HL-60 (cell line): ENCODE measurements around the gene TCTN3.

Source experiments
- CTCF ChIP-seq: IDR thresholded peaks from one replicate; pipeline ENCODE4 v1.5.1; 2011; ENCODE audit warnings: low read length, control low read depth, inconsistent platforms; ENCODE audit not compliant: insufficient read depth
- GABPA ChIP-seq: IDR thresholded peaks from 2 replicates; pipeline ENCODE4 v1.6.1; 2012; ENCODE audit warnings: low read depth
- POLR2AphosphoS5 ChIP-seq: IDR thresholded peaks from 2 replicates; pipeline ENCODE4 v1.6.1; 2012; ENCODE audit warnings: low read depth
- REST ChIP-seq: IDR thresholded peaks from 2 replicates; pipeline ENCODE4 v1.6.1; 2012; ENCODE audit warnings: low read depth; ENCODE audit not compliant: insufficient replicate concordance

DNA sequence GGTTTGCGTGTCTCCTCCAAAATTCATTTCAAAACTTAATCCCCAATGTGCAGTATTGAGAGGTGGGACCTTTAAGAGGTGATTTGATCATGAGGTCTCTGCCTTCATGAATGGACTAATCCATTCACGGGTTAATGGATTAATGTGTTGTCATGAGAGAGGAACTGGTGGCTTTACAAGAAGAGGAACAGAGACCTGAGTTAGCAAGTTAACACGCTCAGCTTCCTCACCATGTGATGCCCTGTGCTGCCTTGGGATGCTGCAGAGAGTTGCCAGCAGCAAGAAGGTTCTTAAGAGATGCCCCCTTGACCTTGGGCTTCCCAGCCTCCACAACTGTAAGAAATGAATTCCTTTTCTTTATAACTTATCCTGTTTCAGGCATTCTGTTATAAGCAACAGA is 3.7 kb upstream of the TCTN3 start:
- no peak for TF ChIP-seq CTCF
- no peak for TF ChIP-seq REST
- no peak for TF ChIP-seq GABPA
- TF ChIP-seq POLR2AphosphoS5: no peak
